Fibroblast of the conjunctiva (primary cell): ENCODE data around the gene OTUB1.

Source experiments
- DNase-seq: peaks from one replicate; pipeline ENCODE4 v3.0.0-alpha.2; 2010; ENCODE audit warnings: low read depth

OTUB1 gene

DNA sequence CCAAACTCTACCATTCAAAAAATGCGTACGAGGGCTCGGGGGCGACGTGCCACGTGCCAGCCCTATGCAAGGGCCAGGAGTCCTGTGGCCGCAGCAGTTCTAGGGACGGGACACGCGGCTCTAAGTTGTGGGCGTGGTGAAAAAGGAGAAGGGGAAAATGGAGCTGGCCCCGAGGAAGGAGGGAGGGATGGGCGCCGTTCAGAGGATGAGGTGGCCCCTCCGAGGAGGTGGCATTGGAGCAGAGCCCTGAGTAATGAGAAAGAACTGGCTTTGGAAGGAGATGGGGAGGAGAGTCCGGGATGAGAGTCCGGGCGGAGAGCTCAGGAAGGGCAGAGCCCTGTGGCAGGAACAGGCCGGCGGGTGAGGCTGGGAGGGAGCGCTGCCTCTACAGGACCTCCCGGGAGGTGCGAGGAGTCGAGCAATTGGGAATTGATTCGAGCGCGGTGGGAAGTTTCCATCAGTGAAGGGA is 21.0 kb downstream of the OTUB1 start:
- no peak for DNase-seq

DNA sequence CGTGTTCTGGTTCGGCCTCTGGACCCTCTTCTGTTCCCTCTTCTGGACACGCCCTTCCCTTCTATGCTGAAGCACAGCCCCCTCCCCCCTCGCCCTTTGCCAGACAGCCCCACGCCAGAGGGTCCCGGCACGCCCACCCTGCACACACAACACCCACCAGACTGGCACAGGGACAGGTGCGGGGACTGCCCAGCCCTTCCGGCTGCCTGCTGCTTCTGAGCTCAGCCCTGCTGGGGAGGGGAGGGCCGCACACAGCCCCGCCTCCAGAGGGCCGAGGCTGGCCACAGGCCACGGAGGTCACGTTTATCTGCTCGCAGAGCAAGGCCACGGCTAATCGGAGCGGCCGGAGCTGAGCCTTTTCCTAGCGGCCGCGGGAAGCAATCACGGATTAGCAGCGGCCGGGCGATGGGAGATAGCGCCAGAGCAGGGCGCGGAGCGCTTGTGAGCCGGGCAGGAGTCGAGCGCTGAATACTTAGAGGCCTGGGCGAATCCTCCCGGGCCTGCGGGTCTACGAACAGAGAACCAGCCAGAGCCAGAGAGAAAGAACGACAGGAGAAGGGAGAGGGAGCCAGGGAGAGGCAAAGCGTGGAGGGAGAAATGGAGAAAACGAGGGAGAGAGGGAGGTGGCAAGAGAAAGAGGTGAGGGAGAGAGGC is 21.5 kb downstream of the OTUB1 start:
- no peak for DNase-seq

DNA sequence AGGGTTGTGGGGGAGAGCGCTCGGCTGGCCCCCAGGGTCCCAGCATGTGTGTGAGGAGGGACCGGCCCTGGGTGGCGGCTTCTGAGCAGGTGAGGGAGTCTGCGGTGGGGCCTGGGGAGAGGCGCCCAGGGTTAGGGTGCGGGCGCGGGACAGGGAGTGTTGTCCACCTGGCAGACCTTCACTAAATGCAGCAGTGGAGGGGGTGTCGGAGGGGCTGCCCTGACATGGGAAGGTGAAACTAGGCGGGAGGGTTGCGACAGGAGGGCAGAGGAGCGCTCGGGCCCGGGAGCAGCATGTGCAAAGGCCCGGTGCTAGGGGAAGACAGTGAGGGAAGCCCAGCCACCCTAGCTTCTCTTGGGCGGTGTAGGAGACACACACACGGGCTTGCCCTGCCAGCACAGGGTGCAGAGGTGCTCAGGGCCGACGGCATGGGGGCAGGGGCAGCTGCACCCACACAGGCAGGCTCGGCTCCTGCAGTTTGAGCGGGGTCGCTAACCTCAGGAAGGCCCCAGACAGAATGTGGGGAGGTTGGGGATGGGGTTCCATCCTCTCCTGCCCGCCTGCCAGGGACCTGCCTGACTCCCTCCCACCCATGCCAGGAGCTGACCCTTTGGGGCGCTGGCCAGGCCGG is 22.2 kb downstream of the OTUB1 start:
- no peak for DNase-seq

DNA sequence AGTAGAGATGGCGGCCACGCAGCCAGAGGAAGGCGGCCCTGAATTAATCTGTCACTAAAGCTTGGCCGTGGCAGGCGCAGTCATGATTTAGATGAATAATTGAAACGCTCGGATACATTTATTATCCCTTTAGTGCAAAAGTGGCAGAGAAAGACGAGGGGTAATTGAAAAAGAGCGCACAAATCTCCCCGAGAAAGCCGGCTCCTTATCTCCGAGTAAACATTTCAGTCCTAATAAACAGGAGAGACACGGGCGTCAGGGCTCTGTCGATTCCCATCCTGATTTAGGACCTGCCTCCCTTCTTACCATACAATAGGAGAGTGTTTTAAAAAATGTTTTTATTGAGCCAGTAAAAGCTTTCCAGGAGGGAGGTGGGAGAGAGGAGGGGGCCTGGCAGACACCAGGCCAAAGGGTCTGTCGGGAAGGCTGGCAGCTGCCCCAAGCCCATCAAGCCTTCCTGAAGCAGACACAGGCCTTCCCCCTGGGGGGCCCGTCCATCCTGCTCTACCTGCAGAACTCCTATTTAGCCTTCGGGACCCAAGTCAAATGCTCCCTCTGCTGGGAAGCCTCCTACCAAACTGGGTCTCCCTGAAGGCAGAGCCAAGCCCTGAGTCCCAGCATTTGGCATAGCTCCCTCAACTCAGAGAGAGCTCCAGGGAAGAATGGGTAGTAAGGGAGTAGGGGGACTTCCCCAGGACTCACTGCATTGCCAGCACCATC is 22.8 kb downstream of the OTUB1 start:
- no peak for DNase-seq

DNA sequence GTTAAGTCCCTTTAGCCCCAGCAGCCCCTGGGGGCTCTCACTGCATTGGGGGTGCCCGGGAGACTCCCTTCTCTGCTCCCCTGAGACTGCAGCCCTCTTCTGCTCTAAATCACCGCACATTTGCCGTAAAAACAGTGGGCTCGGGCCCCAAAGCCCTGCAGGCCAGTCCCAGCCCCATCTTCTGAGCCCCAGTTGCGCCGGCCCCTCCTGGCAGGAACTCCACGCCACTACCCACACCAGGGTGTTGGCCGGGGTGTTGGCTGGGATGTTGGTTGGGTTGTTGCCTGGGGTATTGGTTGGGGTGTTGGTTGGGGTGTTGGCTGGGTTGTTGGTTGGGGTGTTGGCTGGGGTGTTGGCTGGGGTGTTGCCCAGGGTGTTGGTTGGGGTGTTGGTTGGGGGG is 23.5 kb downstream of the OTUB1 start:
- no peak for DNase-seq

DNA sequence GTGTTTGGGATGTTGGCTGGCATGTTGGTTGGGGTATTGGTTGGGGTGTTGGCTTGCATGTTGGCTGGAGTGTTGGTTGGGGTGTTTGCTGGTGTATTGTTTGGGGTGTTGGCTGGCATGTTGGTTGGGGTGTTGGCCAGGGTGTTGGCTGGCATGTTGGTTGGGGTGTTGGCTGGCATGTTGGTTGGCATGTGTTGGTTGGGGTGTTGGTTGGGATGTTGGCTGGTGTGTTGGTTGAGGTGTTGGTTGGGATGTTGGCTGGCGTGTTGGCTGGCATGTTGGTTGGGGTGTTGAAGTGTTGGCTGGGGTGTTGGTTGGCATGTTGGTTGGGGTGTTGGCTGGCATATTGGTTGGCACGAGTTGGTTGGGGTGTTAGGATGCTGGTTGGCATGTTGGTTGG is 24.5 kb downstream of the OTUB1 start:
- no peak for DNase-seq

DNA sequence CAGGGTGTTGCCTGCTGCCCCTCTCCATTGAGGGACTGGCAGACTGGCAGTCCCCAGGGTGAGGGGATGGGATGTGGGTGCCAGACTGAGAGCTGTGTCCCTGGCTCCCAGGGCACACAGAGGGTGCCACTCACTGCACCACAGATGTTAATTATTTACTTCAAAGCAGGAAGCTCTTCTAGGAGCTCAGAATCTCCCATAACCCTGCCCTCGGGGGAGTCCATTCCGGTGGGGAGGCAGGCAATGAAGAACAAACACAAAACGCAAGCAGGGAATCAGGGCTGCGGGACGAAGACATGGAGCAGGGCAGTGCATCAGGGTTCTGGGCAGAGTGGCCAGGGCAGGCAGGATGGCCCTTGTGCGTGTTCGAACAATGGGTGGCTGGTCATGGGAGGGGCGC is 25.1 kb downstream of the OTUB1 start:
- no peak for DNase-seq

DNA sequence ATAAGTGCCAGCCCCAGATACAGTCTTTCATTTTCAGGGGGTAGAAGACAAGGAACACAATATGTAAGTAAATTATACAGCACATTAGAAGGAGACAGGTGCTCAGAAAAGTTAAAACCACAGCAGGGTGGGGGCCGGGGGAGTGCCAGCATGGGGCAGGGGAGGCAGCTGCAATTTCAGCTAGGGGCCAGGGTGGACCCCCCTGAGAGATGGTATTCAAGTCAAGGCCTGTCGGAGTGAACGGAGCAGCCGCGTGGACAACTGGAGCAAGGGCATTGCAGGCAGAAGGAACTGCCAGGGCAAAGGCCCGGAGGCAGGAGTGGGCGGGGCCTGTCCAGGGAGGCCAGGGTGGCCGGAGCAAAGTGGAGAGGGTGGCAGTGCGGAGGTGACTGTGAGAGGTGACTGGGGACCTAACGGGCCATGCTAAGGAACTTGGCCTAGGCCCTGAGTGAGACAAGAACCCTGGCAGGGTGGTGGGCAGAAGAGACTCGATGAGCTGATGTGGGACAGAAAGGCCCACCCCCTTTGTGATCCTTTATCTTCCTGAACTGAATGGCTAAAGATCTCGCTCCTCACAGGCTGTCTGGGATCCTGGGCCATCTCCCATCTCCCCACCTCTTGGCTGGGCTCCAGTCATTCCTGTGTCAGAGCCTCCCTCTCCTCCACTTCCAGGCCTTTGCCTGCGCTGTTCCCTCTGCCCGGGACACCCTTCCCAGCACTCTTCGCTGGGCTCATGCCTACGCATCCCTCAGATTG is 27.1 kb downstream of the OTUB1 start:
- no peak for DNase-seq

DNA sequence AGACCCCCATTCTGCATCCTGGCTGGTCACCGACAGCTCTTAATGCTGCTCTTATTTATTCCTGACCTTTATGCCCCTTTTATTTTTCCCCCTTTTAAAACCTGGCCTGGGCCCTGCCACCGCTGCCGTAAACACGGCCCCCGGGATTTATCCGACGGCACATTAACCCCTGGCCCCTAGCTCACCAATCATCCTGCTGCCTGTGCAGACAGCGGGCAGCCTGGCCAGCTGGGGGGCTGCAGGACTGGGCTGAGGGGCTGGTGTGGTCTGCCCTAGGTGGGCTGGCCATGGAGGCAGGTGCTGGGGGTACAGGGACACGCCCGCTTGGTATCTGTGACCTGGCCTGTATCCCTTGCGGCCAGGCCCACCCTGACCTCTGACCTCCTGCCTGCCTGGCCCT is 28.1 kb downstream of the OTUB1 start:
- DNase-seq, result no peak

DNA sequence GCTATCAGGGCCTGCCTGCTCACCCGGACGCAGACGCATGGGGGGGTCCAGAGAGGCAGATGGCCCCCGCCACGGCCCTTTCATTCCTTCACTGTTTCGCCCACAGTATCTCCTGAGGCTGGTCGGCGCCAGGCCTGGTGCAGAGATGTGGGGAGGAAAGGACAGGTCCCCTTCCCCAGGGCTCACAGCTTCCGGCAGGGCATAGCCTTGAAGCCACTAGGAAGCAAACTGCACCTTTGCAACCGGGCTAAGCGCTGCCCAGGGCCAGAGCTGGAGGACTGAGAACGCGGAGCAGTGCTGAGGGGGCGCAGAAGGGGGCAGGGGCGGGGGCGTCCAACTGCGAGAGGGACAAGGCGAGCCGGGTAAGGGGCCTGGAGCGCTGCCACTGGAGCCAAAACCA is 29.3 kb downstream of the OTUB1 start:
- DNase-seq, result no peak

DNA sequence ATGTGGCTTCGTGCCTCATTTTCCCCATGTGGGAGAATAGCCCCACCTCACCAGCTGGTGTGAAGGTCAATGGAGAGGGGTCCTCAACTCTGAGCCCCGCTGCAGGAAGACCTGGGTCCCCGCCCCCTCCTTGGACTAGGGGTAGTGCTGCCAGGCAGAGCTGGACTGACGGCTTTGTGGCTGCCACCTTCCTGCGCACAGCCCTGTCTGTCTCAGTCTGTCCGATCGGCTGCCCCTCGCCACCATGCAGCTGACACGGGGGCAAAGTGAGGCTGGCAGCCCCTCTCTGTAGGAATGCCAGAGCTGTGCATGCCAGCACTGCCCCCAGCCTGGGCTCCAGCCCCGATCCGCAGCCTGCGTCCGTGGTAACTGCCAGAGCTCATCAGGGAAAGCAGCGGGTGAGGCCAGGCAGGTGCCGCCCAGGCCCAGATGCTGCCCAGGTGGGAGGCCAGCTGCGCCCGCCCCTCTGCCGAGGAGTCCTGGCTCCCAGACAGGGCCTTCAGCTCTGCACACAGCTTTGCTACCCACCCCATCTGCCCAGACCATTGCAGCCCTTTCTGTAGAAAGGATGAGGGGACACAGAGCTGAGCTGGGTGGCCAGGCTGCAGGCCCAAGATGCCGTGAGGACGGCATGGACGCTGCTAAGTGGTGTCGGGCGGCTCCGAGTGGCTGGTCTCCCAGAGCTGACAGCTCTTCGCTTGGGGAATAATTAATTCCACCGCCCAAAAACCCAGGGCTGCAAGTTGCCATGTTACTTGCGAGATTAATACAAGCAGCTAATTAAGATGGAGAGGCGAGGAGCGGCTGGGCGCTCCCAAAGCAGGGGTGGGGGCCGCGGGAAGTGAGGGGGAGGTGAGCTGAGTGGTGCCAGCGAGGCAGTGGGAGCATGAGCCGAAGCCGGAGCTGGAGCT is 30.0 kb downstream of the OTUB1 start:
- no peak for DNase-seq

DNA sequence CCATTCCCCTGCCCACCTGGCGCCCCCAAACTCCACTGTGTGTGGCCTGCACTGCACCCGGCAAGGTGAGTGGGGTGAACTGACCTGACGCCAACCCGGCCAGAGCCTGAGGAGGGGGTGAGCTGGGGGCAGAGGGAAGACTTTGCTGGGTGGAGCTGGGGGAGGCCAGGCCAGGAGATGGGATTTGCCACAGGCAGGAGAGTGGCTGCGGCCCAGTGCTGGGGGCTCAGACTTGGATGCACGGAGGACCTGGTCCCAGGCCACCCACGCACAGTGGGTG is 31.6 kb downstream of the OTUB1 start:
- DNase-seq, result no peak

DNA sequence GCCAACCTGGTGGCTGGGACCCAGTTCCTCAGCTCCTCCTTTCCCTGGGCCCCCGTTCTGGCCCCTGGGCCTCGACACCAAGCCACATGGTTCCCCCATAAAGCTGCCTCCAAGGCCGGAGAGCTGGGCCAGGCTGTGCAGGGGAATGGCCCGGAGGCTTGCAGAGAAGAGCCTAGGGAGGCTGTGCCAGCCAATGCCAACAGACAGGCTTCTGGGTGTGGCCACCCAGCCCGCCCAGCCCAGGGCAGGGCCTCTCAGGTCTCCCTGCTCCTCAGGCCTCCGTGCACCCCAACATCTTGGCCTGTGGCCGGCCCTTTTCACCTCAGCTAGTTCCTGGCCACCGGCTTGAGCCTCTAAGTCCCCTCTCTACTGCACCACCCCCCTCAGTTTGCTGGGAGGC is 32.1 kb downstream of the OTUB1 start:
- no peak for DNase-seq

DNA sequence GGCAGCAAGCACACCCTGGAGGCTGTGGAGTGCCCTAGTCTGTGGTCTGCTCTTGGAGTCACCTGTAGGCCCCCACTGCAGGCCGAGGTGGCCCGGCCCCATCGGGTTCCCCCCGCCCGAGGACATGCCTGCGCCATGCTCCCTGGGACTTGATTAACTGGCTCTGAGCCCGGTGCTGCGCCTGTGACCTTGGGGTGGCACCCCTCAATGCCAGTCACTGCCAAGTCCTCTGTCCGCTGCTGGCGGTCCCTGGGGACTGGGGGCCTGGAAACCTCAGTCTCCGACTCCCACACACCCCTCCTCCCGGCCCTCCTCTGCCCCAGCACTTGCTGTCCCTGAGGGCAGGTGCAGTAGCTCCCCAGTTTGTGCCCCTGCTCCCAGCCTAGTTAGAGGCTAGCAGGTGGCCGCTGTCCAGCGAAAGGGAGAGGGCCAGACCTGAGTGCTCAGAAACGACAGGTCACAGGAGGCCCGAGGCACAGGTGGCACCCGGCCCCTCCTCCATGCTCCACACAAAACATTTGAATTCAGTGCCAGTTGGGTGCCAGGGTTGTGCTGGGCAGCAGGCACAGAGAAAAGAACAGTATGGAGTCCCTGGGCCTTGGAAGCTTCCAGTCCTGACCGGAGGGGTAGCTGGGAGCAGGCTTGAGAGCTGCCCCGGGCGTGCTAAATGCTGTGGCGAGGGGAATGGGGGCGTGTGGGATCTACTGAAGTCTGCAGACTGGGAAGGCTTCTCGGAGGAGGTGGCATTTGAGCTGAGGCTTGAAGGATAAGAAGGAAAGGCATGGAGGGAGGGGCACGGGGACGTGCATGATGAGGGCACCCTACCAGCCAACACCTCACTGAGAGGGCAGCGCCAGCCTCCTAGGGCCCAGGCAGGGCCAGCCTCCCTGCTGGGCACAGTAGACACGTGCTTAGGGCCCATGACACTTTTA is 33.1 kb downstream of the OTUB1 start:
- no peak for DNase-seq

DNA sequence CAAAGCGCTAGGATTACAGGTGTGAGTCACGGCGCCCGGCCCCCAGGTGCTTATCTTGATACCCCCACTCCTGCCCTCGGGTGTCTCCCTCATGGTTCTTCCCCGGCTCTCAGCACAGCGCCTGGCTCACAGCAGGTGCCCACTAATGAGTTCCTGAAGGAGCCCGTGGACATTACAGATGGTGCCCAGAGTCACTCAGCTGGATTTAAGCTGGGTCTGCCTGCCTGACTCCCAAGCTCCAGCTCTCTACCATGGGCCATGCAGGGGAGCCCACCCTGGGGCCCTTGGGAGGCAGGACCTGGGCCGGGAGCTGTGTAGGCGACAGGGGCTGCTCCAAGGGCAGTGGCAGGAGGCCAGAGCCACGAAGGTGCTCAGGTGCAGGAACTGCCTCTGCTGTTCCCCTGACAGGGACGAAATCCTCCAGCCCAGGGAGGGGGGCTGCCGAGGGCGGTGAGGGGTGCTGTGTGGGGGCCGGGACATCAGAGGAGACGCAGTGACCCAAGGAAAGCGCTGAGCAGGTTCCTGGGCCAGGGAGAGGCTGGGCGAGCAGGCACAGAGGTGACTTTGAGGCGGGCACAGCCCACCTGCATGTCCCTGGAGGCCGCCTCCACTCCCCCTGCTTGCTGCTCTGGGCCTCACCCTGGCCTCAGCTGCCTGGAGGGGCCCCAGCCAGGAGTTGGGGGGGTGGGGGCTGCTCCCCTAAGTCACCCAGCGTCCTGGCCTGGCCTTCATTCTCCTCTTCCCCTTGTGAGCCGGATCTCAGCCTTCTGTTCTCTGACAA is 34.9 kb downstream of the OTUB1 start:
- no peak for DNase-seq

DNA sequence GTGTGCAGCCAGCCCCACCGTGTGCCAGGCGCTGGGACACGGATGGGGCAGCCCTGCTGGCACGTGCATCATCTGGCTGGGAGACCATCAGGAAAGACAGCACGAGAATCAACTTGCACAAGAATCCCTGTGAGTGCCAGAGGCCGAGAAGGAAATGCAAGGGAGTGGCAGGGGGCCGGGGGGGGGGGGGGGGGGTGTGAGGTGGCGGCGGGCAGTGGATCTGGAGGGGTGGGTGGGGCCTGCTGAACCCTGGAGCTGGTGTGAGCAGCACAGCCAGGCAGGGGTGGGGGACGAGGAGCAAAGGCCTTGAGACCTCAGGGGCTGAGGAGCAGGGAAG is 35.5 kb downstream of the OTUB1 start:
- no peak for DNase-seq

DNA sequence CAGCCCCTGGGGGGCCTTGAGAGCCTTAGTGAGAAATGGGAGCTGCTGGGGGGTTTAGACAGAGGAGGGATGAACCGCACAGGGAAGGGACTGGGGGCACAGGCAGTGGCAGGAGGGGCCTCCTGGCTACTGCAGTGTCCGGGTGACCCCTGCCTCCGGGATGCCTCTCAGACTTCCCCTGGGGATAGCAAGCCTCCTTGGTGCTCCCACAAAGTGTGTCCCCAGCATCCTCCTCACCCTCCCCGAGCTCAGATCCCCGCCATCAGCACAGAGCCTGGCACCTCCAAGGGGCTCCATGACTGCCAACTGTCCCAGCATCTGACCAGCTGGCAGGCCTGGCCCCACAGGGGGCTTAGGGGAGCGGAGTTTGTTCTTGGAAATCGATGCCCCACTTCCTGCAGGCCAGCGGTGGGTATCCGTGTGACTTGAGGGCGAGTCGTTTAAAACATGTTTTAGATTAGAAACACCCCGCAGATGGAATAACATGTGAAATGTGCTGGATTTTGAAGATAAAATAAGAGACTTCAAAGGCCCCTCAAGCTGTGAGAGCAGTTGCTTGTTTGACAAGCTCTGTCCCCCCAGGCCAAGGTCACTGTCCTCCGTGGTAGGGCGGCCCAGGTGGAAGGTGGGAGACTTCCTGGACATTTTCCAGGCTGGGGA is 36.0 kb downstream of the OTUB1 start:
- DNase-seq, result no peak

DNA sequence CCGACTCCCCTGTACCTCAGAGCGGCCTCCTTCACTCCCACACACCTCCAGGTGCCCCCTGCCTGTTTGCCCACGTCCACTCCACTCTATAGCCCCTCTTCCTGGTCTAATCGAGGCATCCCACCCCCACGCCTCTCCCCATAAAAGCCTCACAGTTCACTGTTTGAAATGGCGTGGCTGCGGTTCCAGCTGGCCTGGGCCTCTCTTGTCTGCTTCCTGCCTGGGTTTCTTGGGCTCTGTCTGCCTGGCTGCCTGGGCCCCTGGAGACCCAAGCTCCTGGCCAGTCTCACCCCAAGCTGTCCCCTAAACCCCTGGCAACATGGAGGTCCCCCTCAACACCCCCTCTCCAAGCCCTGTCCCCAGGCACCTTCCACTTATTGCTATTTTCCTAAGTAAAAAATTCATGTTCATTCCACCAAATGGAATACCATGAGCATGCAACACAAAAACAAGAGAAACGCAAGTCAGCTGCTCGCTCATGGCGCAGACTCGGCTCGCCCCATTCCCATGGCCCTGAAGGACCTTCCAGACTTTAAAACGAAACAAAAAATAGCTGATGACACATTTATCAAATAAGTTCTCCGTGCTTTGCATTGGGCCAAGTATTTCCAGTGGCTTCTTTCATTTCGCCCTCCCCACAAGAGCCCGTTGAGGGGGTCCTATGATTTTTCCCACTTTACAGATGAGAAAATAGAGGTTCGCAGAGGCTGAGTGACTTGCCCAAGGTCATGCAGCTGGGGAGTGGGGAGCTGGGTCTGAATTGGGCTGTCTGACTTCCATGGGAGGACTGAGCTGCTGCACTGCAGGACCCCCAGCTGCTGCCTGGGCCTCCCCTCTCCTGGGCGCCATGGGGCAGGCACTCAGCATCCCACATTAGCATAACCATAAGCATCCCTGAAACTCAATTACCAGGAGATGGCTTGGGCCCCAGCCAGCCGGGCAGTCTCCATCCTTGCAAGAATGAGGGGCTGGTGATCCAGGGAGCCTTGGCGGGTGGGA is 37.8 kb downstream of the OTUB1 start:
- no peak for DNase-seq
